Upper lobe of right lung (tissue), 1 donor: Measurements from ENCODE around the gene DPP6. TPM values are rescaled to one million over a fixed set of nuclear protein-coding genes. Genes with fewer than 3 reads are reported as not detected.

Source experiments
- ATAC-seq: fragments of 200-7000 bp; cut with Tn5 transposase; one replicate; pipeline ENCODE4 v1.9.1; 2020; ENCODE audit warnings: mild to moderate bottlenecking, moderate library complexity
- DNase-seq: peaks from one replicate; pipeline ENCODE4 v3.0.0-alpha.2; 2020
- H3K27ac ChIP-seq: fragments of 200-600 bp; one replicate; pipeline ENCODE4 v1.8.0; 2022
- H3K27me3 ChIP-seq: fragments of 200-600 bp; one replicate; pipeline ENCODE4 v1.8.0; 2022; ENCODE audit warnings: mild to moderate bottlenecking
- H3K36me3 ChIP-seq: fragments of 200-600 bp; one replicate; pipeline ENCODE4 v1.8.0; 2022
- H3K4me1 ChIP-seq: fragments of 200-600 bp; one replicate; pipeline ENCODE4 v1.8.0; 2022
- H3K4me3 ChIP-seq: fragments of 200-600 bp; one replicate; pipeline ENCODE4 v1.8.0; 2022; ENCODE audit warnings: mild to moderate bottlenecking
- H3K9me3 ChIP-seq: fragments of 200-600 bp; one replicate; pipeline ENCODE4 v1.8.0; 2022
- CTCF ChIP-seq: fragments of 200-600 bp; IDR thresholded peaks from one replicate; pipeline ENCODE4 v1.8.0; 2022; ENCODE audit warnings: antibody characterized with exemption
- intact Hi-C: fragments of 100-400 bp; cut with DNase I; formaldehyde crosslinking; loops from one replicate; pipeline ENCODE4 v1.11.0; 2022
- total RNA-seq: library from RNA; stranded (reverse); fragmentation: NEBNext Ultra II Directional; extraction: Animal tissue kit (Norgen Biotek cat#: 25700); gene quantifications from one replicate; pipeline ENCODE4 v1.2.1, GENCODE V29; 2021
- donor health status: DM: no; HTN: yes; CAD: no; lungs with severe emphysema.

The DPP6 gene
- total RNA-seq, 1 donor from 2014 or later, result 1.6 TPM

GRCh38 chr7:154736389-154736788, 684.2 kb downstream of the DPP6 start:
- H3K9me3 ChIP-seq, result no peaks in the 10 kb centered on the region
- intact Hi-C loops, result no loop called here
- TF ChIP-seq CTCF, result no peak
- DNase-seq, result no peak
- H3K4me3 ChIP-seq, result no peak overlapping the region
- no peaks in the 10 kb centered on the region for H3K36me3 ChIP-seq
- no peaks in the 10 kb centered on the region for H3K27me3 ChIP-seq
- no peak overlapping the region for H3K27ac ChIP-seq
- ATAC-seq, result no peak
- H3K4me1 ChIP-seq, result no peaks in the 10 kb centered on the region

GRCh38 chr7:154738216-154738615, 686.0 kb downstream of the DPP6 start:
- intact Hi-C loops, result no loop called here
- Histone ChIP-seq H3K4me1 (no peaks in the 10 kb centered on the region), H3K9me3 (no peaks in the 10 kb centered on the region), H3K4me3 (no peak overlapping the region), H3K36me3 (no peaks in the 10 kb centered on the region), H3K27me3 (no peaks in the 10 kb centered on the region), H3K27ac (no peak overlapping the region)
- TF ChIP-seq CTCF, result no peak
- ATAC-seq (no peak), DNase-seq (no peak)

DNA sequence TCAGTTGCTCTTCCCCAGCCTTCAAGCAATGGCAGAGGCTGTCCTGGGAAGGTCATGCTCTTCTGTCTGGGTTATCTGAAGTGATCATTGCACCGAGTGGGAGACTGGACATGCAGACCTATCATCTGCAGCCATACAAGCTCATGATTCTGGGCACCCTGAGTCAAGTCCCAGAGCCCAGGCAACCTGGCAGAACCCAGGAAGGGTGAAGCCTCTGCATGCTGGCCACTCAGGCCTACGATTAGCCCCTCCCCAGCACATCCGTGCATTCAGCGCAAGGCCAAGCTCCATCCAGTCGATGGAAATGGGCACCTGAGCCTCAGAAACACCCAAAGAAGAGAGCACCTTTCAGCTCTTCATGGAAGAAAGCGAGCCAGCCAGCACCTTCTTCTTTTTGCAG, 688.9 kb downstream of the DPP6 start:
- ATAC-seq (no peak), DNase-seq (no peak)
- intact Hi-C loops, result no loop called here
- Histone ChIP-seq H3K27ac (no peak overlapping the region), H3K4me3 (no peak overlapping the region), H3K36me3 (no peaks in the 10 kb centered on the region), H3K4me1 (no peaks in the 10 kb centered on the region), H3K9me3 (no peaks in the 10 kb centered on the region), H3K27me3 (no peaks in the 10 kb centered on the region)
- TF ChIP-seq CTCF, result no peak

DNA sequence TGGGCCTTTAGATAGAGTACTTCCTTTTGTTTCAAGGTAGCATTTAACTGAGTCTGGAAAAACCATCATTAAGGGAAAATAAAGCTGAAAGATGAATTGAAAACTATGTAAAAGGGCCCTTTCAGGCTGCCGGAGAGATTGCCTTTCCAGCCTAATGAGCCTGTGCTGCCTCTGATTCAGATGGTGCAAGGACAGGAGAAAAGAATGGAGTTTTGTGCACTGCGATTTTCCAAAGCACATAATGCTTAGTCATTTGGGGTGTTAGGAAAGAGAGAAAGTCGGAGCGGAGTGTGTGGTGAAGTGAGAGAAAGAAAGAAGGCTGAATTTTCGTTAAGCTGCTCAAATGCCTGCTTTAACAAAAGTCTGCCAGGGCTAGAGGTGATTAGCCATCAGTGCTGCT, 691.0 kb downstream of the DPP6 start:
- ATAC-seq, result no peak
- H3K36me3 ChIP-seq, result no peaks in the 10 kb centered on the region
- H3K27ac ChIP-seq, result no peak overlapping the region
- DNase-seq, result no peak
- H3K9me3 ChIP-seq, result no peaks in the 10 kb centered on the region
- no peak for TF ChIP-seq CTCF
- no peaks in the 10 kb centered on the region for H3K4me1 ChIP-seq
- no peaks in the 10 kb centered on the region for H3K27me3 ChIP-seq
- intact Hi-C loops, result no loop called here
- no peak overlapping the region for H3K4me3 ChIP-seq

GRCh38 chr7:154744256-154744860, 692.2 kb downstream of the DPP6 start:
- ATAC-seq (peak; percentile 57), DNase-seq (peak; percentile 73)
- no peaks in the 10 kb centered on the region for H3K4me1 ChIP-seq
- TF ChIP-seq CTCF, result peak; percentile 67
- no peak overlapping the region for H3K27ac ChIP-seq
- H3K36me3 ChIP-seq, result no peaks in the 10 kb centered on the region
- no peaks in the 10 kb centered on the region for H3K9me3 ChIP-seq
- H3K27me3 ChIP-seq, result no peaks in the 10 kb centered on the region
- intact Hi-C loops, result no loop called here
- H3K4me3 ChIP-seq, result no peak overlapping the region

GRCh38 chr7:154744861-154745258, 692.7 kb downstream of the DPP6 start:
- TF ChIP-seq CTCF, result no peak
- DNase-seq, result no peak
- Histone ChIP-seq H3K4me1 (no peaks in the 10 kb centered on the region), H3K4me3 (no peak overlapping the region), H3K36me3 (no peaks in the 10 kb centered on the region), H3K9me3 (no peaks in the 10 kb centered on the region), H3K27me3 (no peaks in the 10 kb centered on the region), H3K27ac (no peak overlapping the region)
- intact Hi-C loops, result no loop called here
- ATAC-seq, result no peak
